Suprapubic skin (tissue), 3 donors: Measurements from ENCODE around the gene NOL12.

Experiments used
- EP300 ChIP-seq: sonication (generic); formaldehyde crosslinking; IDR thresholded peaks from one replicate; pipeline ENCODE4 v1.6.1; 2017; ENCODE audit warnings: antibody characterized with exemption
- TF ChIP-seq, protein P1 (sequence below), 2 donors: fragments of 200-600 bp in 1 of 2; fragments of 450-650 bp in 1 of 2; sonication (generic) in 1 of 2; IDR thresholded peaks; one replicate each; pipeline ENCODE4 v1.5.1; 2016 to 2019; ENCODE audit warnings: antibody characterized with exemption in 2 of 2, mild to moderate bottlenecking in 1 of 2, moderate library complexity in 1 of 2

DNA sequence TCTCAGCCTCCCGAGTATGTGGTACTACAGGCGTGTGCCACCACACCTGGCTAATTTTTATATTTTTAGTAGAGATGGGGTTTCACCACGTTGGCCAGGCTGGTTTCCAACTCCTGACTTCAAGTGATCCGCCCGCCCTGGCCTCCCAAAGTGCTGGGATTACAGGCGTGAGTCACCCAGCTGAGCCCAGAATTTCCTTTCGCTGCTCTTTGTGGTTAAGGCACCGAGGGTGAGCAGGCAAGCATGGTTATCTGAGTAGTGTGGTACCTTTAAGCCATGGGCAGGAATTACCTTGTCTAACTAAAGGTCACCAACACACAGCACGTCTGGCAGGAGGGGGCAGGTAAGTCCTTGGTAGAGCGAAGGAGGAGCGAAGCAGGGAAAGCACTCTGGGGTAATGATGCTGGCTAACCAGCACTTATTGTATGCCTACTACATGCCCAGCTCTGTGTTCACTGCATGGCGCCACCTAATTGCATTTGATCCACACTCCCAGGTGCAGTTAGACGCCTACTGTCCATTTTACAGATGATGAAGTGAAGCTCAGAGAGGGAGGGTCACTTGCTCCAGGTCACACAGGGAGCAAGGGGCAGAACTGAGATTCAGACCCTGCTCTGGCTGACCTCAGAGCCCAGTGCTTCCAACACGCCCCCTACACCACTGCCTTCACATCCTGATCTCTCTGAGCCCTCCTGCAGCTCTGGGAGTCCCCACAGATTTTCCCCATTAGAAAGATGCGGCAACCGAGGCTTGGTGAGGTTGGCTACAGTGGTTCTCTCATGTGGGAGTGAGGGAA, 56.4 kb downstream of the NOL12 start:
- TF ChIP-seq, protein P1, sequence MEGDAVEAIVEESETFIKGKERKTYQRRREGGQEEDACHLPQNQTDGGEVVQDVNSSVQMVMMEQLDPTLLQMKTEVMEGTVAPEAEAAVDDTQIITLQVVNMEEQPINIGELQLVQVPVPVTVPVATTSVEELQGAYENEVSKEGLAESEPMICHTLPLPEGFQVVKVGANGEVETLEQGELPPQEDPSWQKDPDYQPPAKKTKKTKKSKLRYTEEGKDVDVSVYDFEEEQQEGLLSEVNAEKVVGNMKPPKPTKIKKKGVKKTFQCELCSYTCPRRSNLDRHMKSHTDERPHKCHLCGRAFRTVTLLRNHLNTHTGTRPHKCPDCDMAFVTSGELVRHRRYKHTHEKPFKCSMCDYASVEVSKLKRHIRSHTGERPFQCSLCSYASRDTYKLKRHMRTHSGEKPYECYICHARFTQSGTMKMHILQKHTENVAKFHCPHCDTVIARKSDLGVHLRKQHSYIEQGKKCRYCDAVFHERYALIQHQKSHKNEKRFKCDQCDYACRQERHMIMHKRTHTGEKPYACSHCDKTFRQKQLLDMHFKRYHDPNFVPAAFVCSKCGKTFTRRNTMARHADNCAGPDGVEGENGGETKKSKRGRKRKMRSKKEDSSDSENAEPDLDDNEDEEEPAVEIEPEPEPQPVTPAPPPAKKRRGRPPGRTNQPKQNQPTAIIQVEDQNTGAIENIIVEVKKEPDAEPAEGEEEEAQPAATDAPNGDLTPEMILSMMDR (IDR thresholded peaks at IDR 0.05): no peak
- no peak for TF ChIP-seq EP300
